K562 (cell line): Measurements from ENCODE around the gene CTBS. TPM values are rescaled to one million over a fixed set of nuclear protein-coding genes. Genes with fewer than 3 reads are reported as not detected.

Experiments used
- ARNT ChIP-seq, 2 experiments: fragments of 450-650 bp; IDR thresholded peaks; 2 replicates each; pipeline ENCODE4 v1.6.1; 2016; ENCODE audit warnings: mild to moderate bottlenecking in 1 of 2
- CHD2 ChIP-seq: IDR thresholded peaks from 2 replicates; pipeline ENCODE4 v1.6.1; 2011; ENCODE audit warnings: low read depth, low read length
- CSDE1 ChIP-seq, 2 experiments: fragments of 450-650 bp; IDR thresholded peaks; 2 replicates each; pipeline ENCODE4 v1.6.1; 2016; ENCODE audit warnings: mild to moderate bottlenecking in 1 of 2
- ERF ChIP-seq: fragments of 450-650 bp; formaldehyde crosslinking; IDR thresholded peaks from 2 replicates; pipeline ENCODE4 v1.4.0; 2020; ENCODE audit warnings: mild to moderate bottlenecking, mixed read lengths
- FOXJ3 ChIP-seq: sonication (generic); formaldehyde crosslinking; IDR thresholded peaks from 2 replicates; pipeline ENCODE4 v1.4.0; 2020; ENCODE audit warnings: mild to moderate bottlenecking, missing genetic modification reagents
- FOXM1 ChIP-seq, 2 experiments: fragments of 450-650 bp in 1 of 2; sonication (generic) in 1 of 2; formaldehyde crosslinking in 1 of 2; IDR thresholded peaks; 2 replicates each; pipeline versions ENCODE4 v1.6.1 to v1.9.0; 2017 to 2022; ENCODE audit warnings: low read depth in 2 of 2, mild to moderate bottlenecking in 2 of 2, missing genetic modification reagents in 1 of 2, moderate library complexity in 1 of 2
- NBN ChIP-seq: fragments of 450-650 bp; IDR thresholded peaks from 2 replicates; pipeline ENCODE4 v1.6.1; 2016; ENCODE audit warnings: low read depth, mild to moderate bottlenecking
- NONO ChIP-seq, 2 experiments: fragments of 200-400 bp in 1 of 2; fragments of 450-650 bp in 1 of 2; formaldehyde crosslinking in 1 of 2; IDR thresholded peaks; 2 replicates each; pipeline ENCODE4 v1.6.1; 2017; ENCODE audit warnings: low read depth in 2 of 2, mild to moderate bottlenecking in 2 of 2, moderate library complexity in 2 of 2, low read length in 1 of 2
- PHF8 ChIP-seq: fragments of 200-600 bp; sonication (generic); IDR thresholded peaks from 2 replicates; pipeline ENCODE4 v1.6.1; 2012; ENCODE audit warnings: mixed run types, mild to moderate bottlenecking, inconsistent platforms, low read length, moderate library complexity, borderline replicate concordance
- RB1 ChIP-seq: fragments of 450-650 bp; IDR thresholded peaks from 2 replicates; pipeline ENCODE4 v1.6.1; 2017; ENCODE audit warnings: low read depth, mild to moderate bottlenecking
- SOX6 ChIP-seq: fragments of 450-650 bp; IDR thresholded peaks from 2 replicates; pipeline ENCODE4 v1.6.1; 2014; ENCODE audit warnings: mild to moderate bottlenecking
- TAF1 ChIP-seq: IDR thresholded peaks from 2 replicates; pipeline ENCODE4 v1.6.1; 2011; ENCODE audit warnings: mild to moderate bottlenecking, low read length, moderate library complexity; ENCODE audit not compliant: insufficient read depth, control insufficient read depth, severe bottlenecking; ENCODE audit errors: extremely low read depth
- TCF3 ChIP-seq: sonication (generic); formaldehyde crosslinking; IDR thresholded peaks from 2 replicates; pipeline ENCODE4 v1.4.0; 2020; ENCODE audit warnings: mild to moderate bottlenecking, missing genetic modification reagents
- TEAD1 ChIP-seq, 2 experiments: fragments of 450-650 bp in 1 of 2; sonication (generic) in 1 of 2; formaldehyde crosslinking; IDR thresholded peaks; 2 replicates each; pipeline versions ENCODE4 v1.4.0 to v1.8.0; 2020 to 2022; ENCODE audit warnings: mild to moderate bottlenecking in 2 of 2, missing genetic modification reagents in 1 of 2
- THRAP3 ChIP-seq: fragments of 450-650 bp; IDR thresholded peaks from 2 replicates; pipeline ENCODE4 v1.6.1; 2016; ENCODE audit warnings: mild to moderate bottlenecking, inconsistent platforms, borderline replicate concordance
- ZNF316 ChIP-seq: fragments of 450-650 bp; IDR thresholded peaks from 2 replicates; pipeline ENCODE4 v1.6.1; 2016
- polyA plus RNA-seq, 8 experiments: library from polyadenylated mRNA; depleted of rRNA in 4 of 8; stranded (reverse) in 5 of 8; unstranded in 3 of 8; fragments of >200 nt; fragmentation: Nextera tagmentation in 2 of 8; fragmentation: Illumina TruSeq in 1 of 8; extraction: Ambion mirVana in 2 of 8; extraction: Trizol in 1 of 8; gene quantifications; 2 replicates each; pipeline versions ENCODE4 v1.2.1 to v1.2.3, GENCODE V29; 2011 to 2014; ENCODE audit warnings: inconsistent platforms in 1 of 8, missing spikeins in 1 of 8
- total RNA-seq, 7 experiments: library from RNA; depleted of rRNA in 6 of 7; stranded (reverse); fragments of >200 nt in 6 of 7; fragmentation: Illumina TruSeq in 2 of 7; extraction: Trizol in 2 of 7; gene quantifications; 2 replicates each; pipeline versions ENCODE4 v1.2.1 to v1.2.3, GENCODE V29; 2011 to 2021; ENCODE audit warnings: low replicate concordance in 1 of 7
- TF ChIP-seq, protein P1 (sequence below): fragments of 250-450 bp; sonication (Bioruptor Pico); IDR thresholded peaks from 2 replicates; pipeline ENCODE4 v1.5.0; 2021
- TF ChIP-seq, protein P2 (sequence below): IDR thresholded peaks from 2 replicates; pipeline ENCODE4 v1.6.1; 2014; ENCODE audit warnings: antibody characterized with exemption
- TF ChIP-seq, protein P3 (sequence below): fragments of 450-650 bp; conservative IDR thresholded peaks from 2 replicates; pipeline ENCODE4 v1.6.1; 2016; ENCODE audit warnings: missing genetic modification characterization, low read depth, mild to moderate bottlenecking, control low read depth, missing compliant biosample characterization
- TF ChIP-seq, protein P4 (sequence below): conservative IDR thresholded peaks from 2 replicates; pipeline ENCODE4 v1.6.1; 2011; ENCODE audit warnings: low read depth, mild to moderate bottlenecking, low read length; ENCODE audit not compliant: control insufficient read depth
- TF ChIP-seq, protein P5 (sequence below), 2 experiments: fragments of 250-450 bp in 1 of 2; fragments of 450-650 bp in 1 of 2; sonication (Bioruptor Pico) in 1 of 2; IDR thresholded peaks; 2 replicates each; pipeline versions ENCODE4 v1.6.1 to v1.8.0; 2016 to 2021; ENCODE audit warnings: mild to moderate bottlenecking in 2 of 2, moderate library complexity in 2 of 2, missing compliant biosample characterization in 1 of 2, missing genetic modification characterization in 1 of 2

CTBS gene
- total and polyA plus RNA-seq, 9 of the 15 experiments (the other 6 are each of a cell fraction or from before 2014, with no cell fraction given): 3.0 to 19.8 (median 9.9) TPM

DNA sequence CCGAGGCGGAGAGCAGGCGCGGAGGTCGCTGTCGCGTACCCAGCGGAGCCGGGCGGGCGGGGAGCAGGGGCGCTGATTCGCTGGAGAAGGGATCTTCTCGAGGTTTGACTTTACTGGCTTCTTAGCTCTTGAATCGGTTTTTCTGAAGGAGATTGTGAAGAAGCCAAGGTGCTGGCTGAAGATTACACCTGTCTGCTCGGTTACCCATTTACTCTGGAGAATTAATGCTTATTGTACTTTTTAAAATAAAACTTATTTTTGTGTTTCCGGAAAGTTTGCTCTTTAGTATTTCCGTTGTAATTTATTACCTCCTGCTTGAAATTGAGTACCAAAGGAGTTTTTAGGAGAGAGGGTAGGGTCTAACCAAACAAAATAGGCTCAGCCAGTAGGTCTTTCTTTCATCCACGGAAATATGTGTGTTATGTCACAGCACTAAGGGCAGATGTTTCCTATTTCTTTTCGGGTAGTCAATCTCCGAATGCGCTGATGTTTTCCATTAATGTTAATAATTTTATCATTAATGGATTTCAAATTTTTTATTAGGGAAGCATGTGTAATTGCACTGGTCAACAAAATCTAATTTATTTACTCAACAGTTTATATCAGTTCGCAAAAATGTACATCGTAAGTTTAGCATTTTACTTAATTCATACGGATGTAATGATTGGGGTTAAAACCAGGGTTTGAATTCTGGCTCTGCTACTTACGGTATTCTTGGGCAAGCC, 67.3 kb downstream of the CTBS start (continued):
- TF ChIP-seq ERF (no peak), TCF3 (CRISPR knock-in tag) (peak; percentile 32), CSDE1 (IDR thresholded peaks at IDR 0.05) (0 out of 4 replicates have a peak, but pooled peaks of 1 of the 2 experiments have one; percentile 26), RB1 (no peak), THRAP3 (no peak), PHF8 (peak; percentile 0; the same call in 1 of the 2 replicates), TAF1 (peak; percentile 72), TEAD1 (CRISPR knock-in tag; IDR thresholded peaks at IDR 0.05) (peak in 1 of 2 experiments; percentile 84; a peak in 2 of 4 replicates), FOXM1 (IDR thresholded peaks at IDR 0.05; ENCODE audit: low read depth) (peak; percentile 18; the same call in 1 of the 2 replicates), FOXM1 (CRISPR knock-in tag; IDR thresholded peaks at IDR 0.05; ENCODE audit: low read depth) (no peak), ARNT (IDR thresholded peaks at IDR 0.05) (0 out of 4 replicates have a peak, but pooled peaks of 1 of the 2 experiments have one; percentile 4), FOXJ3 (CRISPR knock-in tag) (no peak), ZNF316 (no peak), NBN (no peak), NONO (IDR thresholded peaks at IDR 0.05; ENCODE audit: low read depth in 2 of 2, low read length in 1 of 2) (no peak), CHD2 (no peak), SOX6 (no peak)
- TF ChIP-seq, protein P1, sequence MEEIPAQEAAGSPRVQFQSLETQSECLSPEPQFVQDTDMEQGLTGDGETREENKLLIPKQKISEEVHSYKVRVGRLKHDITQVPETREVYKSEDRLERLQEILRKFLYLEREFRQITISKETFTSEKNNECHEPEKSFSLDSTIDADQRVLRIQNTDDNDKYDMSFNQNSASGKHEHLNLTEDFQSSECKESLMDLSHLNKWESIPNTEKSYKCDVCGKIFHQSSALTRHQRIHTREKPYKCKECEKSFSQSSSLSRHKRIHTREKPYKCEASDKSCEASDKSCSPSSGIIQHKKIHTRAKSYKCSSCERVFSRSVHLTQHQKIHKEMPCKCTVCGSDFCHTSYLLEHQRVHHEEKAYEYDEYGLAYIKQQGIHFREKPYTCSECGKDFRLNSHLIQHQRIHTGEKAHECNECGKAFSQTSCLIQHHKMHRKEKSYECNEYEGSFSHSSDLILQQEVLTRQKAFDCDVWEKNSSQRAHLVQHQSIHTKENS: no peak
- TF ChIP-seq, protein P2, sequence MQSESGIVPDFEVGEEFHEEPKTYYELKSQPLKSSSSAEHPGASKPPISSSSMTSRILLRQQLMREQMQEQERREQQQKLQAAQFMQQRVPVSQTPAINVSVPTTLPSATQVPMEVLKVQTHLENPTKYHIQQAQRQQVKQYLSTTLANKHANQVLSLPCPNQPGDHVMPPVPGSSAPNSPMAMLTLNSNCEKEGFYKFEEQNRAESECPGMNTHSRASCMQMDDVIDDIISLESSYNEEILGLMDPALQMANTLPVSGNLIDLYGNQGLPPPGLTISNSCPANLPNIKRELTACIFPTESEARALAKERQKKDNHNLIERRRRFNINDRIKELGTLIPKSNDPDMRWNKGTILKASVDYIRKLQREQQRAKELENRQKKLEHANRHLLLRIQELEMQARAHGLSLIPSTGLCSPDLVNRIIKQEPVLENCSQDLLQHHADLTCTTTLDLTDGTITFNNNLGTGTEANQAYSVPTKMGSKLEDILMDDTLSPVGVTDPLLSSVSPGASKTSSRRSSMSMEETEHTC: no peak
- TF ChIP-seq, protein P3, sequence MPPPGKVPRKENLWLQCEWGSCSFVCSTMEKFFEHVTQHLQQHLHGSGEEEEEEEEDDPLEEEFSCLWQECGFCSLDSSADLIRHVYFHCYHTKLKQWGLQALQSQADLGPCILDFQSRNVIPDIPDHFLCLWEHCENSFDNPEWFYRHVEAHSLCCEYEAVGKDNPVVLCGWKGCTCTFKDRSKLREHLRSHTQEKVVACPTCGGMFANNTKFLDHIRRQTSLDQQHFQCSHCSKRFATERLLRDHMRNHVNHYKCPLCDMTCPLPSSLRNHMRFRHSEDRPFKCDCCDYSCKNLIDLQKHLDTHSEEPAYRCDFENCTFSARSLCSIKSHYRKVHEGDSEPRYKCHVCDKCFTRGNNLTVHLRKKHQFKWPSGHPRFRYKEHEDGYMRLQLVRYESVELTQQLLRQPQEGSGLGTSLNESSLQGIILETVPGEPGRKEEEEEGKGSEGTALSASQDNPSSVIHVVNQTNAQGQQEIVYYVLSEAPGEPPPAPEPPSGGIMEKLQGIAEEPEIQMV: peak; percentile 97
- TF ChIP-seq, protein P4, sequence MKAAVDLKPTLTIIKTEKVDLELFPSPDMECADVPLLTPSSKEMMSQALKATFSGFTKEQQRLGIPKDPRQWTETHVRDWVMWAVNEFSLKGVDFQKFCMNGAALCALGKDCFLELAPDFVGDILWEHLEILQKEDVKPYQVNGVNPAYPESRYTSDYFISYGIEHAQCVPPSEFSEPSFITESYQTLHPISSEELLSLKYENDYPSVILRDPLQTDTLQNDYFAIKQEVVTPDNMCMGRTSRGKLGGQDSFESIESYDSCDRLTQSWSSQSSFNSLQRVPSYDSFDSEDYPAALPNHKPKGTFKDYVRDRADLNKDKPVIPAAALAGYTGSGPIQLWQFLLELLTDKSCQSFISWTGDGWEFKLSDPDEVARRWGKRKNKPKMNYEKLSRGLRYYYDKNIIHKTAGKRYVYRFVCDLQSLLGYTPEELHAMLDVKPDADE: peak; percentile 97
- TF ChIP-seq, protein P5, sequence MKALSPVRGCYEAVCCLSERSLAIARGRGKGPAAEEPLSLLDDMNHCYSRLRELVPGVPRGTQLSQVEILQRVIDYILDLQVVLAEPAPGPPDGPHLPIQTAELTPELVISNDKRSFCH (CRISPR knock-in tag; IDR thresholded peaks at IDR 0.05): no peak
- TF ChIP-seq, protein P5 (tag; IDR thresholded peaks at IDR 0.05): no peak
